Hepatocyte (in vitro differentiated cells): ENCODE results near the gene KLRC4.

Experiments used
- EZH2 ChIP-seq: fragments of 200-600 bp; sonication (generic); IDR thresholded peaks from 2 replicates; pipeline ENCODE4 v1.6.1; 2016; ENCODE audit warnings: antibody characterized with exemption, mild to moderate bottlenecking, borderline replicate concordance
- EZH2phosphoT487 ChIP-seq: fragments of 200-600 bp; sonication (generic); IDR thresholded peaks from one replicate; pipeline ENCODE4 v1.6.1; 2018; ENCODE audit warnings: antibody characterized with exemption, mild to moderate bottlenecking, low read depth, moderate library complexity; ENCODE audit not compliant: unreplicated experiment, severe bottlenecking
- TF ChIP-seq, protein P1 (sequence below): fragments of 200-600 bp; sonication (generic); IDR thresholded peaks from 2 replicates; pipeline ENCODE4 v1.5.1; 2016; ENCODE audit warnings: antibody characterized with exemption, mild to moderate bottlenecking; ENCODE audit not compliant: poor library complexity

DNA sequence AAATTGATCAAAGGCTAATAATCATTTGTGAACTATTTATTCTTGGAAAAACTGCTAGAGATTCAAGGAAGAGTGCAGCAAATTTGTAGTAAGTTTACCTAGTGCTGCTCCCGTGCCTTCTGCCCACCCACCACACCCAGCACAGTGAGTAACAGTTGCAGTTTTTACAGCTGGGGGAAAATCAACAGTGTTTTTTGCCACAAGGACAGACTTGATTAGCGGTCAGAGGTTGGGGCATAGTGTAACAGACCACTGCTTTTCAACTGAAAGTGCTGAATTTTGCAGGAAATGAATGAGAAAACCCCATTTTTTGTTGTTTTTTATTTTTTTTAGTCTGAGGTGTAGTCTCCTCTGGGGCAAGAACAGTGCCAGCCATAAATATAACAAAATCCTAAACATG lies 12.3 kb downstream of the KLRC4 start:
- TF ChIP-seq, protein P1, sequence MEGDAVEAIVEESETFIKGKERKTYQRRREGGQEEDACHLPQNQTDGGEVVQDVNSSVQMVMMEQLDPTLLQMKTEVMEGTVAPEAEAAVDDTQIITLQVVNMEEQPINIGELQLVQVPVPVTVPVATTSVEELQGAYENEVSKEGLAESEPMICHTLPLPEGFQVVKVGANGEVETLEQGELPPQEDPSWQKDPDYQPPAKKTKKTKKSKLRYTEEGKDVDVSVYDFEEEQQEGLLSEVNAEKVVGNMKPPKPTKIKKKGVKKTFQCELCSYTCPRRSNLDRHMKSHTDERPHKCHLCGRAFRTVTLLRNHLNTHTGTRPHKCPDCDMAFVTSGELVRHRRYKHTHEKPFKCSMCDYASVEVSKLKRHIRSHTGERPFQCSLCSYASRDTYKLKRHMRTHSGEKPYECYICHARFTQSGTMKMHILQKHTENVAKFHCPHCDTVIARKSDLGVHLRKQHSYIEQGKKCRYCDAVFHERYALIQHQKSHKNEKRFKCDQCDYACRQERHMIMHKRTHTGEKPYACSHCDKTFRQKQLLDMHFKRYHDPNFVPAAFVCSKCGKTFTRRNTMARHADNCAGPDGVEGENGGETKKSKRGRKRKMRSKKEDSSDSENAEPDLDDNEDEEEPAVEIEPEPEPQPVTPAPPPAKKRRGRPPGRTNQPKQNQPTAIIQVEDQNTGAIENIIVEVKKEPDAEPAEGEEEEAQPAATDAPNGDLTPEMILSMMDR, result no peak
- TF ChIP-seq EZH2 (no peak), EZH2phosphoT487 (no peak)
